Measurements from ENCODE around the gene NSUN2.

Gene NSUN2

DNA sequence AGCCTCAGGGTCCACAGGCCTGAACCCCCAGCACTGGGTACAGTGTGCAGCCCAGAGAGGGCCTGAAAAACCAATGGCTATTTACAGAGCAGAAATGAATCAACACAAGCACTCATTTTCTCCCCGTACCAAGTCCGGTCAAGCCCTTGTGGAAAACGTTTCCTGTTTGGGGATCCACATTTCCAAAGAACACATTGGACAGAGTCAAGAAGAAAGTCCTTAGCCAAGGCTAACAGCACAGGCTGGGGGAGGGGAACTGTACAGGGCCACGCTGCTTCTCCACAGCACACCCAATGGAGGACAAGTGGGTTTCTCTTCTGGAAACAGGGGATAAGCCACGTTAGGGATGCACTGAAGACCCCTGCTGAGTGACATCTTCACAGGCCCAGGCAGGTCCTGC is 62.3 kb downstream of the NSUN2 start:
- no peak for FAIRE-seq
- DNase-seq (ENCODE audit: extremely low spot score, insufficient read length, low read depth): no peak

DNA sequence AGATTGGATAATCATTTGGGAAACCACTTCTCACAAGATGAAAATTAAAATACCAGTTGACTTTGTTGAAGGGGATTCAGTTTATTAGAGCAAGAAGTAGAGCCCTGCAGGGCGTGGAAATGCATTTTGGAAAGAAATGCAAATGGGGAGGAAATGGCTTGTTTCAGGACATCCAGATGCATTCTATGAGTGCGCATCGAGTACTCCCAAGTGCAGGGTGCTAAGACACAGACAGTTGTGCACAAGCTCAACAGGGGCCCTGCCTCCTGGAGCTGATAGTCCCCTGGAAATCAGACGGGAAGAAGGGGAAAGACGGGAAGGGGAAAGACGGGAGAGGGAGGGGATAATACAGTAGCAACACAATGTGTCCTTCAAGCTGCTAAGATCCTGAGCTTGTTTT is 64.0 kb downstream of the NSUN2 start:
- FAIRE-seq (no peak), DNase-seq (ENCODE audit: extremely low spot score, insufficient read length, low read depth) (no peak)

DNA sequence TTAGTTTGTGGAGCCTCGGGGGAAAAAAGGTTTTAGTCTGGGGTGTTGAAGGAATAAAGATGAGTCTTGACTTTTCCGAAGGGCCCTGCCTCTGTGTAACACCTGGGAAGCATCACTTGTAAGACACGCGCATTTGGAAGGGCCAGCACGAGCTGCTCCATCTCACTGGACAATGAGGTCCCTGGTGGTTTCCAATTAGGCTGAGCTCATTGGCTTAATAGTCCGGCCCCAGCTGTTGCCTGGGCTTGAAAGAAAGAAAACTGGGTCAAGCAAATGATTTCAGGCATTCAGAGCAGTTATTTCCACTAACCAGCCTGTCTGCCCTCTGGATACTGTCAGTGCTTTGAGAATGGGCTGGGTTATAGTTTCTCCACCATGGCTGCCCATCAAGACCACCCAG is 64.5 kb downstream of the NSUN2 start:
- DNase-seq (ENCODE audit: extremely low spot score, insufficient read length, low read depth) (no peak), FAIRE-seq (no peak)

DNA sequence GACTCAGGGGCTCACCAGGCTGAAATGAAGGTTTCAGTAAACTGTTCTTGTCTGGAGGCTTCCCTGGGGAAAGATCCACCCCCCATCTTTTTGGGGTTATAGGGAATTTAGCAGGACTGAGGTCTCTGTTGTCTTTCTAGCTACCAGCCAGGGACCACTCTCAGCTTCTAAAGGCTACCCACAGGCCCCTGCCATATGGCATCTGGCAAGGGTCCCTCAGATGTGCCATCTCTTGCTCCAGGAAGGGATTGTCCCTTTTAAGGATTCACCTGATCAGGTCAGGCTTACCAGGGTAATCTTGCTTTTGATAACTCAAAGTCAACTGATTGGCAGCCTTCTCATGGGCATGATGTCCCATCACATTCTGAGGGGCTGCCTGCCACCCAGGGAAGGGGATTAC is 65.0 kb downstream of the NSUN2 start:
- DNase-seq (ENCODE audit: extremely low spot score, insufficient read length, low read depth) (no peak), FAIRE-seq (no peak)

DNA sequence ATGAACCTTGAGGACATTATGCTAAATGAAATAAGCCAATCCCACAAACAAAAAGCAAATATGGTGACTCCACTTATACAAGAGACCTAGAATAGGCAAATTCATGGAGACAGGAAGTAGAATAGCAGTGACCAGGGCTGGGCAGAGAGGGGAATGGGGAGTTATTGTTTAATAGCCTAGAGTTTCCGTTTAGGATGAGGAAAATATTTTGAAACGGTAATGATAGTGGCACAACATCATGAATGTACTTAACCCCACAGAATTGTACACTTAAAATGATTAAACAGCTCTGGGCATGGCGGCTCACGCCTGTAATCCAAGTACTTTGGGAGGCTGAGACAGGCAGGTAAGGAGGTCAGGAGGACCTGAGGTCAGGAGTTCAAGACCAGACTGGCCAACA is 65.8 kb downstream of the NSUN2 start:
- FAIRE-seq: no peak
- DNase-seq (ENCODE audit: extremely low spot score, insufficient read length, low read depth): no peak

DNA sequence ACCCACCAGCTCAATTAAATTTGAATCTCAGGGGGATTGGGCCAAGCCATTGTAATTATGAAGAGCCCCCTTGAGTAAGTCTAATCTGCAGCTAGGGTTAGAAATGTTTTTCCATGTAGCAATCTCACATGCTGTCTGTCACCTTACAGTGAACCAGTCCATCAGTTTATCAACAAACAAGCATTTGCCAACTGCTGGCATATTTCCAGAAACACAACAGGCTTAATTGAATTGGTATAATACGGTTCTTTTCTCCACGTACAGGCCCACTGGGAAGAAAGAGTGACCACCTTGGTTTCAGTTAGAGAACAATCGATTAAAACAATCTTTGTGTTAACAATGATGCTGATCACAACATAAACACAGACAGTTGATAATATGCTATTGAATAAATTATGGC is 67.4 kb downstream of the NSUN2 start:
- FAIRE-seq (no peak), DNase-seq (ENCODE audit: extremely low spot score, insufficient read length, low read depth) (no peak)

DNA sequence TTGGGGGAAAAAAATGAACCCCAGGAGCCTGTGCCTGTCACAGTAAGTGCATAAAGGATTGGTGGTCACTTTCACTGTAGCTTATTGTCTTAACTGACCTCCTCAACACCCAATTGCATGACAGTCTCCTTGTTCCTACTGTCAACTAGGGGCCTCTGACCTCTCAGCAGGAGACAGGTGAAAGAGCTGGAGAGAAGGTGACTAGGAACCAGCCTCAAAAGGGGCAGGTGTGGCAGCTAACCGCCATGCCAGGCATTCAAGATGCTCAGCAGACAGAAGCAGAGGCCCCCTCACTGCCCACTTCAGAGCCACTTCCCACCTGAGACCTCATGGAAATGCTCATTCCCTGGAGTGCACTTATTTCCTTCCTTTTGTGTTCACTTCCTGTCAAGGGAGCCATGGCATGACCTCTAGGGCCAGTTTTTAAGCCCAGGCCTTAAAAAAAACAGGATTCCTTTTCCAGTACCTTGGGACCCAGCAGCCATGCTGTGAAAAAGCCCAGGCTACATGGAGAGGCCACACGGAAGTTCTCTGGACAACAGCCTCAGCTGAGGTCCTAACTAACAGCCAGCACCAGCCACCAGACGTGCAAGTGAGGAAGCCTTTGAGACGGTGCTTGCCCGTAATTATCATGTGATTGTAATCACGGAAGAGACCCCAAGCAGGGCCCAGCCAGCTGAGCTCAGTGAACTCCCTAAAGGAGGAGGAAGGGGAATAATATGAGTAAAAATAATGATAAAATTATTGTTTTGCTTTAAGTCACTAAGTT is 74.9 kb downstream of the NSUN2 start:
- no peak for DNase-seq (ENCODE audit: extremely low spot score, insufficient read length, low read depth)
- FAIRE-seq: no peak

DNA sequence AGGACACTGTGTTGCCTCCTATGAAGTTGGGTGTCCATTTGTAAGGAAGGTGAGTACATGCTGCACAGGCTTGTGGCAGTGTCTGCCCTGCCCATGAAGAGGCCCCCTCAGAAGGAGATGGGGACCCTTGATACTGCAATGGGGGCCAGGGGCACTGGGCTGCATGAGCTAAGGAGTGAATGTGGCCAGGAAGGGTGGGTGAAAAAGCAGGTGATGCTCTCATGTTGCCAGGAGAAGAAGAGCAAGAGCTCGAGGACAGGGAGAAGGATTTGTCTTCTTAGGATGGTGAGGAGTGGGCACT is 76.1 kb downstream of the NSUN2 start:
- FAIRE-seq (no peak), DNase-seq (ENCODE audit: extremely low spot score, insufficient read length, low read depth) (no peak)

DNA sequence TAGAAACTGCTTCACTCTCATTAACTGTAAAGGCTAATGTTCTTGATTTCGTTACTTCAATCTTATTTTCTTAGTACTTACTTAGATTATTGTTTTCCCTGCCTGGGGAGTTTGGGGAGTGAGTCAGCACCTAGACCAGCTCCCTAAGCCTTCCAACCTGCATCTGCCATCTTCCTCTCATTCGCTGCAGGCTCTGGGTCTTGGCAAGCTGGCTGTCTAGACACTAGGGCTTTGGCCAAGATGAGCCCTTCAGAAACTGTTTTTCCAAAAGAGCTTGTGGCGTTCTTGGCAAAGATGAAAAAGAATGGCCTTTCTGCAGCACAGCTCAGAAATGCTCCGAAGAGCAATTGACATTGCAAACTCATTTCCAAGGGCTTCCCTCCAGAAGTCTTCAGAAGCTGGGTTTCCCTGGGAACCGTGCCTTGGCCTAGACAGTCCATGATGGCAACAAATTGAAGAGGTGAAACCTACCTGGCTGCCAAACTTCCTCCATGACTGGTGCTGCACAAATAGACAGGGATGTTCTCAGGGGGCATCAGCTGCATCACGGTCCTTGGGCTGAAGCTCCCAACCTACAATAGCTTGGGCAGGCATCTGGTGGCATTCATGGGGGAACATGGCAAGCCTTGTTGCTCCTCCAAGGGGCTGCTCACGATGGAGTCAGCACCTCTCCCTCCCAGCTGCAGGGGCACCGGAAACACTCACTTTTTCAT is 76.6 kb downstream of the NSUN2 start:
- DNase-seq (ENCODE audit: extremely low spot score, insufficient read length, low read depth): no peak
- FAIRE-seq: no peak

DNA sequence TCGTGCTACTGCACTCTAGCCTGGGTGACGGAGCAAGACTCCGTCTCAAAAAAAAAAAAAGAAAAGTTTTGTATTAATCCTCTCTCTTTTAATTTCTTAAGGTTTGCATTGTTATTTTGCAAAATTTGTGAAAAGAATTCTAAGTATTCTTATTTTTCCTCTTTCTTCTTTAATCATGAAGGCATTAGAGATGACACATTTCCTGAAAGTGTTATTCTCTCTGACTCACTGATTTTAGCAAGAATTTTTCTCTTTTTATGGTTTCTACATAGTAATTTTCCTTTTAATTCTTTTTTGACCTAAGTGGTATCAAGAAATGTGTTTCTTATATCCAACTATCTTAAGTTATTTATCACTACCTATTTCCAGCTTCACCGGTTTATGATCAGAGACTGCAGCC is 78.0 kb downstream of the NSUN2 start:
- no peak for FAIRE-seq
- DNase-seq (ENCODE audit: extremely low spot score, insufficient read length, low read depth): no peak

DNA sequence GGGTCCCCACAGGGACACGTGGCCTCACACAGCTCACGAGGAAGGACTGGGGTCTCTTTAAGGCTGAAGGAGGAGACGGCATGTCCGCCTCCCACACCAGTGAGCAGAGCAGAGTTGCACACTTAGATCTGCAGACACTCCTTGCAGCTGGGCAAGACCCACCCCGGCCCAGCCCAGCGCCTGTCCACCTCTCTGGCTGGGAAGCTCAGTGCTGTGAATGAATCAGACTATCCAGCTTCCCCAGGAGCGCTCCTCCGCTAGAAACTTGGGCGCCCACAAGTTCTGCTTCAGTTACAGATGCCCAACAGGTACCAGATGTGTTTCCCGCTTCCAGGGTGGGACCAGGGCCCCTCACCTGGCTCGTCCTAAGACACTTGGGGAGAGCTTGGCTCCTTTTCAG is 78.9 kb downstream of the NSUN2 start:
- no peak for FAIRE-seq
- DNase-seq (ENCODE audit: extremely low spot score, insufficient read length, low read depth): no peak

DNA sequence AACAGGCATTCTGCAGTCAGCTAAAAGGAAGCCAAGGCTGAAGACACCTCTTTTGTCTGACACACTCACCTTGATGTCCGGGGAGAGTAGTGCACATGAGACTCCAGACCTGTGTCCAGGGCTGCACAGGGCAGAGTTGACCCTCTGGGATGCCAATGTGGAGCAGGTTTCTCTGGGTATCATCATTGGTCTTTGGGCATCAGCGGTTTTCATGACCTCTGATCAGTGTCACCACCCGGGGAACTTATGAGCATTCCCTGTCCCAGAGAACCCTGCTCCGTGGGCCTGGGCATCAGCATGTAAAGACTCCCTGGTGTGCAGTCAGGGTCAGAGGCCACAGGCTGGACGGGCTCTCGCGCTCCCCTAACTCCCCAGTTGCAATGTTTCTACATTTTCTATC is 80.2 kb downstream of the NSUN2 start:
- FAIRE-seq (no peak), DNase-seq (ENCODE audit: extremely low spot score, insufficient read length, low read depth) (no peak)

DNA sequence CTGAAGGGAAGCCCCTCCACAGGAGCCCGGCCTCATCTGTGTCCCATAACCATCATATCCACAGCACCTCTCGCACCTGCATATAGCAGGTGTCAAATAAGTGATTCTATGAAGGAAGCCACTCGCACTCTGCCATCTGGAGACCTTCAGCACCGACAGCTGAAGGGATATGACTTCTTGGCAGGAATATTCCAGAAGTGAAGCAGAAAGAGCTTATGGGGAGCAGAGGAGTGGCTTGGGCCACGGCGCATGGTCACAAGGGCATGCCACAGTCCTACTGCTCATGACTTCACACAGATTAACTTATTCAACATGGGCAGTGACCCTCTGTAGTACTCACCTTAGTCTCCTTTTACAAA is 80.9 kb downstream of the NSUN2 start:
- no peak for DNase-seq (ENCODE audit: extremely low spot score, insufficient read length, low read depth)
- no peak for FAIRE-seq

DNA sequence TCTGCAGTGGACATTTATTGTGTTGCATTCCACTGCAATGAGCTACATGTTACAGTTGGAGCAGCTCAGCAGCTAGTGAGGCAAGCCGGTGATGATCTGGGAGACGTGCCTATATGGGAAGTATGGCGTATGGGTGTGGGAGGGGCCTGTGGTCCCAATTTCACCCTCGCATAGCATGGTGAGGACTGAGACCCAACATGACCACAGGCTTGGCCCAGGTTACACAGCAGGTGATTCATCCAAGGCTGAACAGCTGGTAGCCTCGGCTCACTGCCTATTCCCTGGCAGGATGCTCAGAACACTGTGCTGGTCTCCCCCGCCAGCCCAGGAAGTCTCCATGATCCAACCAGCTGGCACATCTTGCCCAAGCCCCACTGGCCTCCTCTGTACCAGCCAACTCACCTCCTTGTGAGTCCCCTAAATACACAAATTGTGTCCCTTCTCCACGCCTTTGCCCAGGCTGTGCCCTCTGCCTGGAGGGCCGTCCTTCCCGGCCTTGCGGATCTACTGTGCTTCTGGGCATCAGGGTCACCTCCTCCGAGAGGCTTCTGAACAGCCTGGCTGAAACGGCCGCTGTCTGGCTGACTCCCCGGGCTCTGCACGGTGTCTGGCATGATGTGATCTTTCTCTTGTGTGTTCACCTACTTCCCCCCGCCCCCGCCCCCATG is 81.4 kb downstream of the NSUN2 start:
- no peak for FAIRE-seq
- DNase-seq (ENCODE audit: extremely low spot score, insufficient read length, low read depth): no peak

DNA sequence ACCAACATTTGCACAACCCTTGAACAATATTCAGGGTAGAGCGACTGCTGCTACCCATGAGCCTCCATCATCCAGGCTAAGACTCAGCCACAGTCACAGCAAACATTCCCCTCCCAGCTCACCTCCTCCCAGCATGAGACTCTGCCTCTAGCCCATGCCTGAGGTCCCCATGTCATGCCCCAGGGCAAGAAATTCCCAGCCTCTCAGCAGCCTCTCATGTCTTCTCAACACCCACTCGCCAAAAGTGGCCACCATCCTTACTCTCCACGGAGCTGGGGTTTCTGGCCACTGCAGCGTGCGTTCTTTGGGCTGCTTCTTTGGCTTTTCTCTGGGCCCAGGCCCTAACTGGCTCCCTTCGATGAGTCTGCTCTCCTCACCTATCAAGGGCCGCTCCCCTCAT is 82.2 kb downstream of the NSUN2 start:
- no peak for DNase-seq (ENCODE audit: extremely low spot score, insufficient read length, low read depth)
- FAIRE-seq: no peak

Measured in GM18507 (cell line).